ENCODE data around the gene HRAS.

GRCh38 chr11:515131-515530, 20.2 kb downstream of the HRAS start:
- no peak for TF ChIP-seq GABPA (IDR thresholded peaks at IDR 0.05 in 1 of 2, conservative IDR thresholded peaks at IDR 0.05 in 1 of 2)
- no peak for TF ChIP-seq CTCF (IDR thresholded peaks at IDR 0.05; ENCODE audit: low read depth, low read length, missing input control)
- TF ChIP-seq RAD21 (IDR thresholded peaks at IDR 0.05), result no peak
- TF ChIP-seq EGR1 (IDR thresholded peaks at IDR 0.05; ENCODE audit: low read depth in 2 of 2), result no peak

Data from liver (tissue), 3 donors.